H9 (cell line): Measurements from ENCODE around the gene CDNF. TPM values are rescaled to one million over a fixed set of nuclear protein-coding genes. Genes with fewer than 3 reads are reported as not detected.

Experiments used
- DNase-seq: peaks from one replicate; pipeline ENCODE4 v3.0.0-alpha.2; 2017
- H2AFZ ChIP-seq: one replicate; pipeline ENCODE4 v1.6.1; 2013; ENCODE audit warnings: mild to moderate bottlenecking, low read length, control low read depth, moderate library complexity
- H2AK5ac ChIP-seq: 2 replicates; pipeline ENCODE4 v1.6.1; 2013; ENCODE audit warnings: low read length, control low read depth, mixed read lengths; ENCODE audit not compliant: insufficient read length
- H2BK120ac ChIP-seq: one replicate; pipeline ENCODE4 v1.6.1; 2013; ENCODE audit warnings: low read depth, mild to moderate bottlenecking, low read length, control low read depth, inconsistent platforms; ENCODE audit not compliant: poor library complexity, severe bottlenecking
- H2BK12ac ChIP-seq: 2 replicates; pipeline ENCODE4 v1.6.1; 2013; ENCODE audit warnings: low read length, control low read depth, mixed read lengths, low read depth; ENCODE audit not compliant: insufficient read length
- H2BK15ac ChIP-seq: 2 replicates; pipeline ENCODE4 v1.6.1; 2013; ENCODE audit warnings: low read depth, low read length, control low read depth
- H2BK20ac ChIP-seq: one replicate; pipeline ENCODE4 v1.6.1; 2013; ENCODE audit warnings: low read depth, mild to moderate bottlenecking, low read length, control low read depth, inconsistent platforms; ENCODE audit not compliant: poor library complexity, severe bottlenecking
- H2BK5ac ChIP-seq: 2 replicates; pipeline ENCODE4 v1.6.1; 2013; ENCODE audit warnings: low read length, control low read depth, mixed read lengths; ENCODE audit not compliant: insufficient read length
- H3K14ac ChIP-seq: 2 replicates; pipeline ENCODE4 v1.6.1; 2013; ENCODE audit warnings: low read length, control low read depth; ENCODE audit not compliant: insufficient read depth
- H3K18ac ChIP-seq: 2 replicates; pipeline ENCODE4 v1.6.1; 2013; ENCODE audit warnings: low read depth, mild to moderate bottlenecking, mixed read lengths, low read length, control low read depth; ENCODE audit not compliant: insufficient read length
- H3K23ac ChIP-seq: 2 replicates; pipeline ENCODE4 v1.6.1; 2013; ENCODE audit warnings: low read length, control low read depth, mixed read lengths, low read depth; ENCODE audit not compliant: insufficient read length
- H3K23me2 ChIP-seq: 2 replicates; pipeline ENCODE4 v1.6.1; 2013; ENCODE audit warnings: low read depth, mild to moderate bottlenecking, mixed read lengths, low read length, control low read depth; ENCODE audit not compliant: insufficient read length, poor library complexity, severe bottlenecking
- H3K27ac ChIP-seq: 2 replicates; pipeline ENCODE4 v1.5.1; 2013; ENCODE audit warnings: low read length, control low read depth, mixed read lengths, low read depth; ENCODE audit not compliant: insufficient read length
- H3K27me3 ChIP-seq: 2 replicates; pipeline ENCODE4 v1.6.1; 2013; ENCODE audit warnings: low read length, control low read depth, inconsistent platforms; ENCODE audit not compliant: insufficient read depth
- H3K4ac ChIP-seq: 2 replicates; pipeline ENCODE4 v1.6.1; 2013; ENCODE audit warnings: low read depth, mild to moderate bottlenecking, control low read depth, inconsistent platforms, low read length, moderate library complexity
- H3K4me1 ChIP-seq: 2 replicates; pipeline ENCODE4 v1.6.1; 2013; ENCODE audit warnings: low read length, control low read depth, inconsistent platforms; ENCODE audit not compliant: insufficient read depth
- H3K4me2 ChIP-seq: 2 replicates; pipeline ENCODE4 v1.6.1; 2013; ENCODE audit warnings: low read length, control low read depth, mixed read lengths; ENCODE audit not compliant: insufficient read length, insufficient read depth
- H3K56ac ChIP-seq: 2 replicates; pipeline ENCODE4 v1.6.1; 2013; ENCODE audit warnings: low read depth, mild to moderate bottlenecking, mixed read lengths, low read length, control low read depth; ENCODE audit not compliant: insufficient read length
- H3K79me1 ChIP-seq: 2 replicates; pipeline ENCODE4 v1.6.1; 2013; ENCODE audit warnings: low read depth, mild to moderate bottlenecking, moderate library complexity, low read length, control low read depth, inconsistent platforms; ENCODE audit not compliant: insufficient read depth, poor library complexity, severe bottlenecking
- H3K79me2 ChIP-seq: 2 replicates; pipeline ENCODE4 v1.6.1; 2013; ENCODE audit warnings: low read length, control low read depth, inconsistent platforms; ENCODE audit not compliant: insufficient read depth
- H3K9ac ChIP-seq: 2 replicates; pipeline ENCODE4 v1.6.1; 2013; ENCODE audit warnings: low read length, control low read depth, mixed read lengths; ENCODE audit not compliant: insufficient read length; ENCODE audit errors: extremely low read depth
- H3K9me3 ChIP-seq: one replicate; pipeline ENCODE4 v1.6.1; 2013; ENCODE audit warnings: low read depth, low read length, inconsistent platforms; ENCODE audit not compliant: control insufficient read depth
- H3T11ph ChIP-seq: one replicate; pipeline ENCODE4 v1.6.1; 2013; ENCODE audit warnings: mild to moderate bottlenecking, low read length, control low read depth, inconsistent platforms
- H4K20me1 ChIP-seq: one replicate; pipeline ENCODE4 v1.6.1; 2013; ENCODE audit not compliant: control insufficient read depth, insufficient read length, insufficient read depth
- H4K5ac ChIP-seq: 2 replicates; pipeline ENCODE4 v1.6.1; 2013; ENCODE audit warnings: low read depth, mild to moderate bottlenecking, mixed read lengths, low read length, control low read depth; ENCODE audit not compliant: insufficient read length
- H4K8ac ChIP-seq: replicated peaks from 2 replicates; pipeline ENCODE4 v1.6.1; 2013; ENCODE audit warnings: low read length, control low read depth, mixed read lengths, low read depth; ENCODE audit not compliant: insufficient read length
- H4K91ac ChIP-seq: 2 replicates; pipeline ENCODE4 v1.6.1; 2013; ENCODE audit warnings: low read depth, mild to moderate bottlenecking, moderate library complexity, mixed read lengths, low read length, control low read depth; ENCODE audit not compliant: insufficient read length
- H3K27ac Mint-ChIP-seq, 3 experiments: 2 replicates in 2 of 3; 3 replicates in 1 of 3; pipeline ENCODE4 v1.8.0; 2020 to 2021; ENCODE audit warnings: mixed read lengths in 3 of 3, mild to moderate bottlenecking in 1 of 3, moderate library complexity in 1 of 3
- H3K27me3 Mint-ChIP-seq: 2 replicates; pipeline ENCODE4 v1.8.0; 2021; ENCODE audit warnings: low read depth, mild to moderate bottlenecking, moderate library complexity, mixed read lengths
- H3K36me3 Mint-ChIP-seq, 3 experiments: 2 replicates in 2 of 3; 3 replicates in 1 of 3; pipeline ENCODE4 v1.8.0; 2020 to 2021; ENCODE audit warnings: low read depth in 3 of 3, mixed read lengths in 3 of 3; ENCODE audit not compliant: insufficient read depth in 1 of 3
- H3K4me1 Mint-ChIP-seq, 2 experiments: 2 replicates each; pipeline ENCODE4 v1.8.0; 2020; ENCODE audit warnings: mixed read lengths in 2 of 2
- H3K4me3 Mint-ChIP-seq, 2 experiments: 2 replicates in 1 of 2; 3 replicates in 1 of 2; pipeline ENCODE4 v1.8.0; 2020 to 2021; ENCODE audit warnings: mild to moderate bottlenecking in 2 of 2, mixed read lengths in 2 of 2, moderate library complexity in 1 of 2
- H3K9me3 Mint-ChIP-seq, 2 experiments: 2 replicates in 1 of 2; 3 replicates in 1 of 2; pipeline ENCODE4 v1.8.0; 2020; ENCODE audit warnings: mild to moderate bottlenecking in 2 of 2, mixed read lengths in 2 of 2, moderate library complexity in 1 of 2
- WGBS: extraction: QIAGEN DNeasy Blood & Tissue Kit; methylation state at CpG from one replicate; pipeline ENCODE4 v1.1.7; 2013; ENCODE audit warnings: missing lambda C conversion rate, low lambda C conversion rate, mixed read lengths; ENCODE audit not compliant: insufficient read length; ENCODE audit errors: extremely low coverage; 5-methylcytosine and 5-hydroxymethylcytosine counted together
- total RNA-seq: library from RNA; stranded (reverse); gene quantifications from 2 replicates; pipeline ENCODE4 v1.2.1, GENCODE V29; 2021
- TF ChIP-seq, protein P1 (sequence below): fragments of 200-600 bp; sonication (generic); conservative IDR thresholded peaks from 3 replicates; pipeline ENCODE4 v1.8.0; 2021; ENCODE audit warnings: antibody characterized with exemption, mild to moderate bottlenecking

The CDNF gene
- total RNA-seq, 1 experiment from 2014 or later = 1.3 TPM

GRCh38 chr10:14773551-14774213 is 64.2 kb downstream of the CDNF start:
- Histone ChIP-seq H2BK15ac (no peak overlapping the region), H2AFZ (no peak overlapping the region), H3K4me1 (no peaks in the 10 kb centered on the region), H2AK5ac (no peak overlapping the region), H3K27ac (no peak overlapping the region), H4K20me1 (no peaks in the 10 kb centered on the region), H4K8ac (no peak overlapping the region), H3K79me1 (no peaks in the 10 kb centered on the region), H3K23me2 (no peaks in the 10 kb centered on the region), H2BK20ac (no peak overlapping the region), H2BK12ac (no peak overlapping the region), H3K9me3 (no peaks in the 10 kb centered on the region), H3K14ac (no peak overlapping the region), H2BK5ac (no peak overlapping the region), H3K79me2 (no peaks in the 10 kb centered on the region), H3K9ac (no peak overlapping the region), H3T11ph (no peak overlapping the region), H3K4me2 (no peak overlapping the region), H2BK120ac (no peak overlapping the region), H4K91ac (no peak overlapping the region), H3K18ac (no peak overlapping the region), H4K5ac (no peak overlapping the region), H3K4ac (no peak overlapping the region), H3K23ac (no peak overlapping the region), H3K27me3 (no peaks in the 10 kb centered on the region), H3K56ac (no peak overlapping the region)
- no peak overlapping the region for H3K4me3 Mint-ChIP-seq
- H3K9me3 Mint-ChIP-seq = no peaks in the 10 kb centered on the region
- TF ChIP-seq, protein P1, sequence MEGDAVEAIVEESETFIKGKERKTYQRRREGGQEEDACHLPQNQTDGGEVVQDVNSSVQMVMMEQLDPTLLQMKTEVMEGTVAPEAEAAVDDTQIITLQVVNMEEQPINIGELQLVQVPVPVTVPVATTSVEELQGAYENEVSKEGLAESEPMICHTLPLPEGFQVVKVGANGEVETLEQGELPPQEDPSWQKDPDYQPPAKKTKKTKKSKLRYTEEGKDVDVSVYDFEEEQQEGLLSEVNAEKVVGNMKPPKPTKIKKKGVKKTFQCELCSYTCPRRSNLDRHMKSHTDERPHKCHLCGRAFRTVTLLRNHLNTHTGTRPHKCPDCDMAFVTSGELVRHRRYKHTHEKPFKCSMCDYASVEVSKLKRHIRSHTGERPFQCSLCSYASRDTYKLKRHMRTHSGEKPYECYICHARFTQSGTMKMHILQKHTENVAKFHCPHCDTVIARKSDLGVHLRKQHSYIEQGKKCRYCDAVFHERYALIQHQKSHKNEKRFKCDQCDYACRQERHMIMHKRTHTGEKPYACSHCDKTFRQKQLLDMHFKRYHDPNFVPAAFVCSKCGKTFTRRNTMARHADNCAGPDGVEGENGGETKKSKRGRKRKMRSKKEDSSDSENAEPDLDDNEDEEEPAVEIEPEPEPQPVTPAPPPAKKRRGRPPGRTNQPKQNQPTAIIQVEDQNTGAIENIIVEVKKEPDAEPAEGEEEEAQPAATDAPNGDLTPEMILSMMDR = no peak
- no peaks in the 10 kb centered on the region for H3K4me1 Mint-ChIP-seq
- WGBS = no CpG with 5 or more reads among the region's 10 CpGs
- H3K27me3 Mint-ChIP-seq = peaks cover 2% of the 10 kb centered on the region; the same call in 1 of the 2 replicates
- H3K36me3 Mint-ChIP-seq = no peaks in the 10 kb centered on the region; a peak in 1 of 7 replicates
- no peak overlapping the region for H3K27ac Mint-ChIP-seq
- no peak for DNase-seq
